ENCODE measurements around the gene FYN. TPM values are rescaled to one million over a fixed set of nuclear protein-coding genes. Genes with fewer than 3 reads are reported as not detected.

Gene FYN
- total and polyA plus RNA-seq, 2 of the 4 experiments (the other 2 are of a cell fraction), result 30.8 to 36.4 TPM

- WGBS, 2 experiments (ENCODE audit: extremely low coverage in 2 of 2, insufficient read length in 1 of 2), result 80% methylated on average over 1 of the region's 3 CpGs; no CpG with 5 or more reads in 1 of the 2 experiments
- no peak overlapping the region for H3K4me2 ChIP-seq (ENCODE audit: low read depth, low read length)
- H2BK20ac ChIP-seq (ENCODE audit: low read depth, low read length), result no peak overlapping the region
- ATAC-seq (ENCODE audit: low read depth) (no peak), DNase-seq (no peak)
- no peaks in the 10 kb centered on the region for H3K36me3 ChIP-seq (ENCODE audit: control insufficient read depth, insufficient read depth, low read length)
- BruUV-seq (replicated peaks), result no TSS peak
- no peak overlapping the region for H4K8ac ChIP-seq (ENCODE audit: low read depth in 2 of 2, low read length in 2 of 2)
- H3K27ac ChIP-seq (ENCODE audit: insufficient read depth, low read length), result no peak overlapping the region
- H3K4me3 ChIP-seq (ENCODE audit: insufficient read depth, low read depth, low read length), result no peak overlapping the region
- in situ Hi-C loops (cut with MboI; ENCODE audit: low sequenced_read_pairs) (no loop called here), intact Hi-C loops (cut with micrococcal nuclease) (loop anchor here (5.0 kb wide), 1 partner anchor 37 kb away; no protein-coding TSS in a partner anchor), dilution Hi-C loops (cut with HindIII; ENCODE audit: low sequenced_read_pairs, unreplicated experiment) (no loop called here)
- no peak overlapping the region for H4K91ac ChIP-seq (ENCODE audit: insufficient read depth, low read depth, low read length)
- H2AK9ac ChIP-seq (replicated peaks; ENCODE audit: low read depth, low read length, poor library complexity), result no peak overlapping the region
- TF ChIP-seq RAD21 (IDR thresholded peaks at IDR 0.05; ENCODE audit: low read length) (no peak), MAFK (IDR thresholded peaks at IDR 0.05; ENCODE audit: low read depth, low read length) (no peak), MXI1 (IDR thresholded peaks at IDR 0.05; ENCODE audit: borderline replicate concordance, low read depth, low read length) (no peak), SMC3 (IDR thresholded peaks at IDR 0.05; ENCODE audit: low read depth, low read length) (no peak), ELK1 (IDR thresholded peaks at IDR 0.05; ENCODE audit: borderline replicate concordance, low read depth, low read length) (no peak), POLR2A (IDR thresholded peaks at IDR 0.05; ENCODE audit: low read depth, low read length) (no peak), USF2 (IDR thresholded peaks at IDR 0.05; ENCODE audit: low read depth, low read length) (no peak), CHD1 (IDR thresholded peaks at IDR 0.05; ENCODE audit: low read depth, low read length) (no peak), RFX5 (IDR thresholded peaks at IDR 0.05; ENCODE audit: low read depth, low read length) (no peak), NFE2L2 (IDR thresholded peaks at IDR 0.05; ENCODE audit: low read depth, low read length) (no peak), MAZ (IDR thresholded peaks at IDR 0.05; ENCODE audit: borderline replicate concordance, low read depth, low read length) (no peak), BHLHE40 (IDR thresholded peaks at IDR 0.05; ENCODE audit: low read depth, low read length) (no peak), CEBPB (IDR thresholded peaks at IDR 0.05; ENCODE audit: low read depth, low read length) (no peak), FOS (IDR thresholded peaks at IDR 0.05; ENCODE audit: low read depth, low read length) (no peak), RCOR1 (IDR thresholded peaks at IDR 0.05; ENCODE audit: insufficient replicate concordance, low read length) (no peak), CTCF (conservative IDR thresholded peaks at IDR 0.05; ENCODE audit: low read depth, low read length) (no peak)
- no peak overlapping the region for H3K4ac ChIP-seq (ENCODE audit: low read depth, low read length)
- no peak overlapping the region for H3K56ac ChIP-seq (ENCODE audit: extremely low read depth, insufficient read depth, low read length)
- H3K79me1 ChIP-seq (ENCODE audit: low read depth in 1 of 2, low read length in 2 of 2), result no peaks in the 10 kb centered on the region
- peaks cover 3% of the 10 kb centered on the region; the same call in 1 of the 2 replicates for H3K4me1 ChIP-seq (ENCODE audit: control insufficient read depth, insufficient read depth, low read length)
- no peaks in the 10 kb centered on the region for H3K27me3 ChIP-seq (ENCODE audit: control insufficient read depth, insufficient read depth, low read length)
- H2BK120ac ChIP-seq (ENCODE audit: low read depth, low read length), result no peak overlapping the region
- CTCF ChIA-PET, result no interaction called here
- no peak overlapping the region for H2BK15ac ChIP-seq (ENCODE audit: low read depth, low read length)
- POLR2A ChIA-PET (ENCODE audit: unreplicated experiment), result no interaction called here
- no peak overlapping the region for H3K18ac ChIP-seq (ENCODE audit: low read depth, low read length)
- no peak overlapping the region for H4K5ac ChIP-seq (ENCODE audit: low read depth, low read length)
- H2AK5ac ChIP-seq (ENCODE audit: low read depth, low read length), result no peak overlapping the region
- no peak overlapping the region for H3K14ac ChIP-seq (replicated peaks; ENCODE audit: low read depth, low read length)
- H3K9me1 ChIP-seq (ENCODE audit: insufficient read depth, low read length), result no peaks in the 10 kb centered on the region
- no peaks in the 10 kb centered on the region for H4K20me1 ChIP-seq (ENCODE audit: insufficient read depth, low read length)
- H2BK5ac ChIP-seq (ENCODE audit: low read depth, low read length, poor library complexity, severe bottlenecking), result no peak overlapping the region
- H3K9me3 ChIP-seq (ENCODE audit: control insufficient read depth, insufficient read depth, low read length), result no peaks in the 10 kb centered on the region; the same call in 1 of the 2 replicates
- no peak overlapping the region for H3K9ac ChIP-seq (ENCODE audit: low read depth, low read length)
- no peak overlapping the region for H3K23ac ChIP-seq (ENCODE audit: low read depth, low read length)
- H2AFZ ChIP-seq (replicated peaks; ENCODE audit: low read length, poor library complexity), result no peak overlapping the region
Observed at GRCh38 chr6:111885373-111886027, 12.2 kb upstream of the FYN start.

All from IMR-90 (cell line).